H1 (cell line): ENCODE measurements around the gene CAPG. TPM values are rescaled to one million over a fixed set of nuclear protein-coding genes. Genes with fewer than 3 reads are reported as not detected.

Experiments
- CTCF ChIA-PET: fragments of 300-600 bp; sonication (Branson Sonifier 250); formaldehyde crosslinking; loops from one replicate; lab custom pipeline; 2021; ENCODE audit not compliant: partially characterized antibody; lab: Charles Lee
- POLR2A ChIA-PET: fragments of 300-600 bp; sonication (Branson Sonifier 250); formaldehyde crosslinking; loops from one replicate; lab custom pipeline; 2021; ENCODE audit warnings: inconsistent platforms; ENCODE audit not compliant: partially characterized antibody; lab: Charles Lee
- DNase-seq, 2 experiments: peaks; one replicate each; pipeline versions ENCODE4 v3.0.0 to v3.0.0-alpha.2; 2010 to 2022; ENCODE audit warnings: low spot score in 2 of 2, low read depth in 1 of 2, mixed read lengths in 1 of 2
- FAIRE-seq: peaks from 2 replicates; lab custom pipeline; 2011; peaks lifted over from hg19 to GRCh38; lab: Jason Lieb, UNC
- H2AFZ ChIP-seq: 2 replicates; pipeline ENCODE4 v1.8.1; 2012; ENCODE audit warnings: low read length, inconsistent platforms
- H2AK5ac ChIP-seq: 2 replicates; pipeline ENCODE4 v1.6.1; 2013; ENCODE audit warnings: low read depth, low read length
- H2BK120ac ChIP-seq: replicated peaks from 2 replicates; pipeline ENCODE3; 2013; ENCODE audit warnings: low read depth, low read length, inconsistent platforms
- H2BK12ac ChIP-seq: 2 replicates; pipeline ENCODE4 v1.6.1; 2013; ENCODE audit warnings: low read depth, low read length
- H2BK15ac ChIP-seq: 2 replicates; pipeline ENCODE4 v1.6.1; 2013; ENCODE audit warnings: low read length
- H2BK20ac ChIP-seq: 2 replicates; pipeline ENCODE4 v1.6.1; 2013; ENCODE audit warnings: low read length
- H2BK5ac ChIP-seq: 2 replicates; pipeline ENCODE4 v1.6.1; 2013; ENCODE audit warnings: low read depth, low read length
- H3K14ac ChIP-seq: 2 replicates; pipeline ENCODE4 v1.6.1; 2013; ENCODE audit warnings: inconsistent platforms; ENCODE audit not compliant: insufficient read length
- H3K18ac ChIP-seq: 2 replicates; pipeline ENCODE4 v1.6.1; 2013; ENCODE audit warnings: low read length; ENCODE audit errors: extremely low read depth
- H3K23ac ChIP-seq: 2 replicates; pipeline ENCODE4 v1.6.1; 2013; ENCODE audit warnings: inconsistent platforms; ENCODE audit not compliant: insufficient read length
- H3K23me2 ChIP-seq: 2 replicates; pipeline ENCODE4 v1.6.1; 2013; ENCODE audit warnings: low read depth, low read length
- H3K27ac ChIP-seq: 2 replicates; pipeline ENCODE4 v1.6.1; 2011; ENCODE audit warnings: low read depth, low read length, inconsistent platforms
- H3K27me3 ChIP-seq, 4 experiments: replicated peaks in 1 of 4; 1 replicate in 1 of 4; 2 replicates in 3 of 4; pipeline versions ENCODE4 v1.6.1 to v1.8.1; 2011 to 2013; ENCODE audit warnings: low read length in 3 of 4, mild to moderate bottlenecking in 3 of 4, inconsistent platforms in 2 of 4, mixed read lengths in 2 of 4, moderate library complexity in 1 of 4; ENCODE audit not compliant: control insufficient read depth in 3 of 4, insufficient read depth in 3 of 4; ENCODE audit errors: extremely low read depth in 1 of 4
- H3K36me3 ChIP-seq, 4 experiments: 2 replicates each; pipeline versions ENCODE4 v1.6.1 to v1.8.1; 2011 to 2013; ENCODE audit warnings: mild to moderate bottlenecking in 4 of 4, low read length in 3 of 4, moderate library complexity in 2 of 4, control low read depth in 1 of 4, inconsistent platforms in 1 of 4; ENCODE audit not compliant: insufficient read depth in 4 of 4, control insufficient read depth in 2 of 4
- H3K4ac ChIP-seq: replicated peaks from 2 replicates; pipeline ENCODE3; 2013; ENCODE audit warnings: low read length, low read depth, mixed read lengths, inconsistent platforms; ENCODE audit not compliant: insufficient read length
- H3K4me1 ChIP-seq, 4 experiments: replicated peaks in 1 of 4; 1 replicate in 1 of 4; 2 replicates in 3 of 4; pipeline versions ENCODE4 v1.6.1 to v1.8.1; 2011 to 2013; ENCODE audit warnings: low read length in 3 of 4, inconsistent platforms in 2 of 4, mixed read lengths in 1 of 4; ENCODE audit not compliant: insufficient read depth in 4 of 4, control insufficient read depth in 3 of 4
- H3K4me2 ChIP-seq, 2 experiments: 2 replicates each; pipeline versions ENCODE4 v1.6.1 to v1.8.1; 2011 to 2013; ENCODE audit warnings: low read depth in 2 of 2, low read length in 2 of 2, control low read depth in 1 of 2, inconsistent platforms in 1 of 2, mild to moderate bottlenecking in 1 of 2; ENCODE audit not compliant: insufficient read depth in 1 of 2
- H3K4me3 ChIP-seq, 4 experiments: fragments of 200-600, 300-600 bp in 1 of 4; sonication (generic), shearing (Covaris generic), sonication (Bioruptor Twin) in 1 of 4; 2 replicates each; pipeline versions ENCODE4 v1.5.1 to v1.8.1; 2011 to 2016; ENCODE audit warnings: low read length in 4 of 4, low read depth in 3 of 4, control low read depth in 2 of 4, inconsistent platforms in 2 of 4, mild to moderate bottlenecking in 2 of 4, mixed read lengths in 1 of 4, moderate library complexity in 1 of 4; ENCODE audit not compliant: insufficient read depth in 2 of 4; ENCODE audit errors: extremely low read depth in 1 of 4
- H3K56ac ChIP-seq: replicated peaks from 2 replicates; pipeline ENCODE3; 2013; ENCODE audit warnings: low read depth, mild to moderate bottlenecking, mixed read lengths, low read length, inconsistent platforms; ENCODE audit not compliant: insufficient read length
- H3K79me1 ChIP-seq: 2 replicates; pipeline ENCODE4 v1.6.1; 2013; ENCODE audit warnings: low read depth, low read length, control low read depth
- H3K79me2 ChIP-seq, 2 experiments: 2 replicates each; pipeline versions ENCODE4 v1.6.1 to v1.8.1; 2012 to 2013; ENCODE audit warnings: low read length in 2 of 2, mild to moderate bottlenecking in 2 of 2, inconsistent platforms in 1 of 2; ENCODE audit not compliant: insufficient read depth in 2 of 2, control insufficient read depth in 1 of 2
- H3K9ac ChIP-seq, 4 experiments: replicated peaks in 1 of 4; 1 replicate in 1 of 4; 2 replicates in 3 of 4; pipeline versions ENCODE4 v1.6.1 to v1.8.1; 2011 to 2013; ENCODE audit warnings: low read depth in 3 of 4, low read length in 3 of 4, control low read depth in 2 of 4, mild to moderate bottlenecking in 2 of 4, moderate library complexity in 2 of 4, inconsistent platforms in 1 of 4; ENCODE audit errors: extremely low read depth in 1 of 4
- H3K9me3 ChIP-seq, 2 experiments: 2 replicates each; pipeline versions ENCODE4 v1.6.1 to v1.8.1; 2012 to 2013; ENCODE audit warnings: mild to moderate bottlenecking in 2 of 2, moderate library complexity in 2 of 2, control low read depth in 1 of 2, inconsistent platforms in 1 of 2, low read depth in 1 of 2, low read length in 1 of 2, mixed read lengths in 1 of 2; ENCODE audit not compliant: insufficient read depth in 2 of 2
- H4K20me1 ChIP-seq, 2 experiments: replicated peaks in 1 of 2; 2 replicates each; pipeline versions ENCODE3 to v1.8.1; 2011 to 2013; ENCODE audit warnings: inconsistent platforms in 2 of 2, low read length in 2 of 2, mild to moderate bottlenecking in 1 of 2; ENCODE audit not compliant: insufficient read depth in 2 of 2, control insufficient read depth in 1 of 2
- H4K5ac ChIP-seq: 2 replicates; pipeline ENCODE4 v1.6.1; 2013; ENCODE audit warnings: low read length, low read depth, mixed read lengths, inconsistent platforms; ENCODE audit not compliant: insufficient read length
- H4K8ac ChIP-seq: 2 replicates; pipeline ENCODE4 v1.8.0; 2013; ENCODE audit warnings: mild to moderate bottlenecking, moderate library complexity, low read length, inconsistent platforms; ENCODE audit not compliant: insufficient read depth; ENCODE audit errors: extremely low read depth
- H4K91ac ChIP-seq: replicated peaks from 2 replicates; pipeline ENCODE3; 2013; ENCODE audit warnings: low read length, mixed read lengths, inconsistent platforms; ENCODE audit not compliant: insufficient read length
- BRCA1 ChIP-seq: IDR thresholded peaks from 2 replicates; pipeline ENCODE4 v1.6.1; 2012; ENCODE audit warnings: low read depth, low read length, improper control_type of control experiment
- HDAC2 ChIP-seq, 2 experiments: fragments of 300-600 bp in 1 of 2; sonication (generic) in 1 of 2; IDR thresholded peaks; 2 replicates each; pipeline ENCODE4 v1.6.1; 2011 to 2012; ENCODE audit warnings: low read depth in 2 of 2, low read length in 2 of 2, mild to moderate bottlenecking in 2 of 2, moderate library complexity in 2 of 2, borderline replicate concordance in 1 of 2, inconsistent platforms in 1 of 2
- KDM4A ChIP-seq: IDR thresholded peaks from one replicate; pipeline ENCODE4 v1.7.1; 2012; ENCODE audit warnings: low read depth, mild to moderate bottlenecking, moderate library complexity, low read length, inconsistent platforms; ENCODE audit not compliant: severe bottlenecking
- WGBS, 2 experiments: shearing (Covaris generic) in 1 of 2; methylation state at CpG; one replicate each; pipeline versions ENCODE4 v1.1.6 to v1.1.7; 2013 to 2015; ENCODE audit warnings: low lambda C conversion rate in 2 of 2, mixed read lengths in 2 of 2, inconsistent platforms in 1 of 2, low coverage in 1 of 2, missing lambda C conversion rate in 1 of 2; ENCODE audit not compliant: insufficient replicate concordance in 2 of 2, insufficient coverage in 1 of 2, insufficient read length in 1 of 2; ENCODE audit errors: extremely low coverage in 1 of 2, missing lambda C conversion rate in 1 of 2; 5-methylcytosine and 5-hydroxymethylcytosine counted together
- polyA plus RNA-seq, 7 experiments: library from polyadenylated mRNA; depleted of rRNA in 3 of 7; stranded (reverse) in 5 of 7; unstranded in 2 of 7; fragments of >200 nt in 5 of 7; fragments of 200-250 nt in 2 of 7; gene quantifications; 1 replicate in 5 of 7; 2 replicates in 1 of 7; 4 replicates in 1 of 7; pipeline versions ENCODE4 v1.2.1 to v1.2.3, GENCODE V29; 2011 to 2013; ENCODE audit warnings: missing spikeins in 2 of 7, mixed read lengths in 2 of 7
- total RNA-seq: library from RNA; stranded (reverse); fragmentation: NEBNext Ultra II Directional; extraction: Animal tissue kit (Norgen Biotek cat#: 25700); gene quantifications from 2 replicates; pipeline ENCODE4 v1.2.1, GENCODE V29; 2021

CAPG gene
- total and polyA plus RNA-seq, 2 of the 8 experiments (the other 6 are each of a cell fraction or from before 2014, with no cell fraction given) = 80.5 to 89.0 TPM

GRCh38 chr2:85371045-85371444 is 39.1 kb downstream of the CAPG start:
- 92% methylated on average over 11 of the region's 11 CpGs; no CpG with 5 or more reads in 1 of the 2 experiments for WGBS, 2 experiments
- POLR2A ChIA-PET = interaction anchor here (0.9 to 2.2 kb wide), 6 partner anchors 8 to 232 kb away, joined by 3 to 9 read pairs (median 3); partner anchors contain the start of genes TGOLN2 and TMEM150A
- no peaks in the 10 kb centered on the region for H3K27me3 ChIP-seq

More at GRCh38 chr2:85371045-85371444, 39.1 kb downstream of the CAPG start:
- no peaks in the 10 kb centered on the region for H3K36me3 ChIP-seq
- no peak overlapping the region for H2BK120ac ChIP-seq
- no peaks in the 10 kb centered on the region for H3K9me3 ChIP-seq
- no peaks in the 10 kb centered on the region for H4K20me1 ChIP-seq
- H3K27ac ChIP-seq = no peak overlapping the region
- H2AK5ac ChIP-seq = no peak overlapping the region
- no peak for TF ChIP-seq KDM4A
- TF ChIP-seq HDAC2 (IDR thresholded peaks at IDR 0.05; ENCODE audit: borderline replicate concordance in 1 of 2, low read depth in 2 of 2, low read length in 2 of 2) = no peak
- TF ChIP-seq BRCA1 = no peak
- TF ChIP-seq, all 59 proteins: peak for 0
- Histone ChIP-seq H3K4ac (no peak overlapping the region), H2BK15ac (no peak overlapping the region), H2BK20ac (no peak overlapping the region), H3K14ac (no peak overlapping the region), H4K8ac (no peak overlapping the region), H3K23me2 (no peaks in the 10 kb centered on the region), H2AFZ (no peak overlapping the region), H4K91ac (no peak overlapping the region), H3K4me2 (no peak overlapping the region), H3K23ac (no peak overlapping the region), H2BK5ac (no peak overlapping the region), H3K56ac (no peak overlapping the region), H3K79me1 (no peaks in the 10 kb centered on the region), H3K4me3 (no peak overlapping the region), H4K5ac (no peak overlapping the region), H3K4me1 (no peaks in the 10 kb centered on the region), H3K9ac (no peak overlapping the region), H3K79me2 (no peaks in the 10 kb centered on the region), H3K18ac (no peak overlapping the region), H2BK12ac (no peak overlapping the region)
- CTCF ChIA-PET = interaction anchor here (0.5 to 2.1 kb wide), 8 partner anchors 13 to 267 kb away, joined by 3 to 8 read pairs (median 4); no protein-coding TSS in a partner anchor
- DNase-seq (no peak), FAIRE-seq (no peak)
